Middle frontal gyrus (tissue), 1 donor: ENCODE results near the gene TCF3.

Experiments used
- DNase-seq: peaks from one replicate; pipeline ENCODE4 v3.0.0-alpha.2; 2015; ENCODE audit warnings: low spot score; ENCODE audit errors: extremely low spot score

The TCF3 gene

GRCh38 chr19:1567116-1567847, 85.1 kb downstream of the TCF3 start:
- DNase-seq = no peak

GRCh38 chr19:1566392-1567115, 85.9 kb downstream of the TCF3 start:
- DNase-seq = peak; percentile 74

- no peak for DNase-seq
Observed at GRCh38 chr19:1563251-1563650, 89.2 kb downstream of the TCF3 start.

GRCh38 chr19:1561236-1561842, 91.1 kb downstream of the TCF3 start:
- no peak for DNase-seq

GRCh38 chr19:1560286-1560882, 92.0 kb downstream of the TCF3 start:
- DNase-seq = no peak
